B cell (primary cell): Measurements from ENCODE around the gene LGALS14.

Experiments used
- EZH2 ChIP-seq: IDR thresholded peaks from 2 replicates; pipeline ENCODE4 v1.6.1; 2012; ENCODE audit warnings: borderline replicate concordance, low read depth, mild to moderate bottlenecking, moderate library complexity, low read length; ENCODE audit not compliant: insufficient read depth, poor library complexity, severe bottlenecking
- TF ChIP-seq, protein P1 (sequence below): fragments of 200-600 bp; IDR thresholded peaks from one replicate; pipeline ENCODE4 v1.8.0; 2022; ENCODE audit warnings: antibody characterized with exemption, mild to moderate bottlenecking

- TF ChIP-seq, protein P1, sequence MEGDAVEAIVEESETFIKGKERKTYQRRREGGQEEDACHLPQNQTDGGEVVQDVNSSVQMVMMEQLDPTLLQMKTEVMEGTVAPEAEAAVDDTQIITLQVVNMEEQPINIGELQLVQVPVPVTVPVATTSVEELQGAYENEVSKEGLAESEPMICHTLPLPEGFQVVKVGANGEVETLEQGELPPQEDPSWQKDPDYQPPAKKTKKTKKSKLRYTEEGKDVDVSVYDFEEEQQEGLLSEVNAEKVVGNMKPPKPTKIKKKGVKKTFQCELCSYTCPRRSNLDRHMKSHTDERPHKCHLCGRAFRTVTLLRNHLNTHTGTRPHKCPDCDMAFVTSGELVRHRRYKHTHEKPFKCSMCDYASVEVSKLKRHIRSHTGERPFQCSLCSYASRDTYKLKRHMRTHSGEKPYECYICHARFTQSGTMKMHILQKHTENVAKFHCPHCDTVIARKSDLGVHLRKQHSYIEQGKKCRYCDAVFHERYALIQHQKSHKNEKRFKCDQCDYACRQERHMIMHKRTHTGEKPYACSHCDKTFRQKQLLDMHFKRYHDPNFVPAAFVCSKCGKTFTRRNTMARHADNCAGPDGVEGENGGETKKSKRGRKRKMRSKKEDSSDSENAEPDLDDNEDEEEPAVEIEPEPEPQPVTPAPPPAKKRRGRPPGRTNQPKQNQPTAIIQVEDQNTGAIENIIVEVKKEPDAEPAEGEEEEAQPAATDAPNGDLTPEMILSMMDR, result no peak
- TF ChIP-seq EZH2, result no peak
Observed at GRCh38 chr19:39704181-39705044, at the start of gene LGALS14.
